ENCODE measurements around the gene LTB4R2. TPM values are rescaled to one million over a fixed set of nuclear protein-coding genes. Genes with fewer than 3 reads are reported as not detected.

The LTB4R2 gene
- total RNA-seq, 2 experiments from 2014 or later = 15.7 to 37.6 TPM

DNA sequence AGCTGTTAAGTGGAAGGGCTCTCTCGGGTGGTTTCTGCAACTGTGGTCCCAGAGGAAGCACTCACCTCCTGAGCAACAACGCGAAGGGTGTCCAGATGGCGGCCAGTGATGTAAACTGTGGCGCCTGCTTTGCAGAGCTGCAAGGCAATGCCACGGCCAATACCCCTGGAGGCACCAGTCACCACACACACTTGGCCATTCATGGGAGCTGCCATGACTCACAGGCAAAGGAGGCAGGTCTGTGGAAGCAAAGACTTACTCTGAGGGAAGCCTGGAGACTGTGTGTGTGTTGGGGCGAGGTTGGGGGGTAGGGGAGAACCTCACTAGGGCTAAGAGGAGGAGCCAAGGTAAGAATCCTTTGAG is 11.1 kb upstream of the LTB4R2 start:
- no peaks in the 10 kb centered on the region for H3K9me2 ChIP-seq (ENCODE audit: insufficient read depth, low read length)
- ChIA-PET CTCF (ENCODE audit: unreplicated experiment) (interaction anchor here (0.6 to 1.6 kb wide), 2 partner anchors 56 to 111 kb away, joined by 3 to 6 read pairs; partner anchors contain the start of gene TINF2), POLR2A (interaction anchor here (1.6 to 4.0 kb wide), 2 partner anchors 9 to 56 kb away, joined by 3 to 25 read pairs; partner anchors contain the start of genes CIDEB and TINF2)
- peak overlapping the region; percentile 19 for H3K27ac ChIP-seq (ENCODE audit: low read depth, low read length, poor library complexity, severe bottlenecking)
- H3K4me1 ChIP-seq (ENCODE audit: insufficient read depth, low read length, poor library complexity, severe bottlenecking) = peaks cover 30% of the 10 kb centered on the region
- TF ChIP-seq, protein P1, sequence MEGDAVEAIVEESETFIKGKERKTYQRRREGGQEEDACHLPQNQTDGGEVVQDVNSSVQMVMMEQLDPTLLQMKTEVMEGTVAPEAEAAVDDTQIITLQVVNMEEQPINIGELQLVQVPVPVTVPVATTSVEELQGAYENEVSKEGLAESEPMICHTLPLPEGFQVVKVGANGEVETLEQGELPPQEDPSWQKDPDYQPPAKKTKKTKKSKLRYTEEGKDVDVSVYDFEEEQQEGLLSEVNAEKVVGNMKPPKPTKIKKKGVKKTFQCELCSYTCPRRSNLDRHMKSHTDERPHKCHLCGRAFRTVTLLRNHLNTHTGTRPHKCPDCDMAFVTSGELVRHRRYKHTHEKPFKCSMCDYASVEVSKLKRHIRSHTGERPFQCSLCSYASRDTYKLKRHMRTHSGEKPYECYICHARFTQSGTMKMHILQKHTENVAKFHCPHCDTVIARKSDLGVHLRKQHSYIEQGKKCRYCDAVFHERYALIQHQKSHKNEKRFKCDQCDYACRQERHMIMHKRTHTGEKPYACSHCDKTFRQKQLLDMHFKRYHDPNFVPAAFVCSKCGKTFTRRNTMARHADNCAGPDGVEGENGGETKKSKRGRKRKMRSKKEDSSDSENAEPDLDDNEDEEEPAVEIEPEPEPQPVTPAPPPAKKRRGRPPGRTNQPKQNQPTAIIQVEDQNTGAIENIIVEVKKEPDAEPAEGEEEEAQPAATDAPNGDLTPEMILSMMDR (conservative IDR thresholded peaks at IDR 0.05; ENCODE audit: low read length) = no peak
- TF ChIP-seq EZH2phosphoT487 (IDR thresholded peaks at IDR 0.05; ENCODE audit: borderline replicate concordance, low read depth, low read length) = no peak
- intact Hi-C loops (cut with micrococcal nuclease; ENCODE audit: unreplicated experiment) = loop anchor here (2.0 to 5.0 kb wide), 2 partner anchors 28 to 287 kb away; partner anchors contain the start of gene RABGGTA
- peaks cover 11% of the 10 kb centered on the region; the same call in 1 of the 2 replicates for H4K20me1 ChIP-seq (ENCODE audit: insufficient read depth, low read length)
- BruUV-seq (replicated peaks) = no TSS peak
- DNase-seq (ENCODE audit: low spot score) = no peak
- no peaks in the 10 kb centered on the region for H3K9me3 ChIP-seq (ENCODE audit: low read length)
- peak overlapping the region; percentile 89 for H3K4me2 ChIP-seq (ENCODE audit: low read length)
- peak overlapping the region; percentile 44; the same call in 1 of the 2 replicates for H2AFZ ChIP-seq (ENCODE audit: low read length)
- peak overlapping the region; percentile 99 for H3K4me3 ChIP-seq (ENCODE audit: low read depth, low read length, poor library complexity, severe bottlenecking)
- H3K36me3 ChIP-seq (ENCODE audit: insufficient read depth, low read length) = peaks cover 46% of the 10 kb centered on the region
- peaks cover 23% of the 10 kb centered on the region for H3K79me2 ChIP-seq (ENCODE audit: insufficient read depth, low read depth, low read length)

DNA sequence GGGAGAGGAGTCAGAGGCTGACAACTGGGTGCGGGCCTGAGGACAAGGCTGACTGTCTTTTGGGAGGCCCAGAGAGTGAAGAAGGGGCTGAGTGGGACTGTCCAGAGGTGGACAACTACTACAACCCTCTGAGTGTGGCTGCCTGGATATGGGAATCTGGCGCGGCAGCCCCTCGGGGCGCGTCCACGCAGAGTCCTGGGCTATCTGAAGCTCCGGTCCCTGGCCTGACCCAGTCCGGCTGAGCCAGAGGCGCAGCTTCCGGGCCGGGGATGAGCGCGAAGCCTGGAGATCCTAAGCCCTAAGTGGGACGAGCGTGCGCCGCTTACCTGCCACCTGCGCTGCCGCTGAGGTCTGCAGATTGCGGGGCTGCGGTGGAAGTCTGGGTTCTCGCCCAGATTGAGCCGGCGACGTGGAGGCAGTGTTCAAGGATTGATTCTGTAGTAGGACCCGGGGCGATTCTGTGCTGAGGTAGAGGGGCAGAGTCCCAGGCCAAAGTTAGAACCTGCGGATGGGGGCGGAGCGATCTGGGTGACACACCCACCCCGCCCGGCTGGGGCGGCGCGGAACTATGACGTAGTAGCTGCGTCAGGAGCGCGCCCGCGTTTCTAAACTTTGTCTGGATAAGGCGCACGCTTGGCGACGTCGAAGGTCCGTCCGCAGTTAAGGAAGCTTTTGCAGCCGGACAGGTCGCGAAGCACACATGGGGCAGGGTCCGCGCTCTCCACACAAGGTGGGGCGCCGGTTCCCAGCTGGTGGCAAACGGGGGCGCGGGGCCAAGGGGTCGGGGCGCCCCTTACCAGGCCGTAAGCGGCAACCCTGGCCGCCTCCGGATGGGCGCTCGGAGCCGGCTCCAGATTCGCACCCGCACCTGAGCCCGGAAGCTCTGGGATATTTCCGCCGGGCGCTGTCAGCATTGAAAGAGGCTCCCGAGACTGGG is 10.4 kb upstream of the LTB4R2 start, which contains the start of the genes DHRS1 and NOP9:
DHRS1 (minus strand) TSS at position 526 of the 937 bp plus-strand sequence. CDS start 674 bp downstream, outside the sequence.
NOP9 (plus strand) TSS at position 596 of the 937 bp plus-strand sequence; CDS start at position 701, 105 bp downstream.
- TSS peak; percentile 74 for BruUV-seq (replicated peaks)
- intact Hi-C loops (cut with micrococcal nuclease; ENCODE audit: unreplicated experiment) = loop anchor here (2.0 to 5.0 kb wide), 2 partner anchors 29 to 287 kb away; partner anchors contain the start of gene RABGGTA
- POLR2A ChIA-PET = interaction anchor here (0.5 to 4.0 kb wide), 7 partner anchors 8 to 224 kb away, joined by 3 to 25 read pairs (median 3); partner anchors contain the start of genes CIDEB, MDP1 and TINF2
- Histone ChIP-seq H3K4me3 (ENCODE audit: low read depth, low read length, poor library complexity, severe bottlenecking) (peak within 1 kb of the TSS; percentile 99), H3K4me2 (ENCODE audit: low read length) (peak within 1 kb of the TSS; percentile 89), H3K9me2 (ENCODE audit: insufficient read depth, low read length) (no peaks in the 10 kb centered on the region), H2AFZ (ENCODE audit: low read length) (peak within 1 kb of the TSS; percentile 44; the same call in 1 of the 2 replicates), H3K27ac (ENCODE audit: low read depth, low read length, poor library complexity, severe bottlenecking) (peak within 1 kb of the TSS; percentile 38), H3K9me3 (ENCODE audit: low read length) (no peaks in the 10 kb centered on the region), H3K4me1 (ENCODE audit: insufficient read depth, low read length, poor library complexity, severe bottlenecking) (peaks cover 30% of the 10 kb centered on the region), H3K79me2 (ENCODE audit: insufficient read depth, low read depth, low read length) (peaks cover 23% of the 10 kb centered on the region), H4K20me1 (ENCODE audit: insufficient read depth, low read length) (peaks cover 11% of the 10 kb centered on the region; the same call in 1 of the 2 replicates), H3K36me3 (ENCODE audit: insufficient read depth, low read length) (peaks cover 53% of the 10 kb centered on the region)
- CTCF ChIA-PET (ENCODE audit: unreplicated experiment) = interaction anchor here (0.5 to 1.6 kb wide), 6 partner anchors 25 to 666 kb away, joined by 3 to 6 read pairs (median 3); partner anchors contain the start of gene TINF2
- peak; percentile 94 for DNase-seq (ENCODE audit: low spot score)
- TF ChIP-seq EZH2phosphoT487 (IDR thresholded peaks at IDR 0.05; ENCODE audit: borderline replicate concordance, low read depth, low read length) = no peak
- TF ChIP-seq, protein P1 (conservative IDR thresholded peaks at IDR 0.05; ENCODE audit: low read length) = no peak

Measured in OCI-LY7 (cell line).